Activated CD4-positive, alpha-beta T cell treated with anti-CD3 and anti-CD28 coated beads, Interleukin-2, amount 10 ng/mL, durations not matched to agents 24 days and 14 days (primary cell): Measurements from ENCODE around the gene PRR15. TPM values are rescaled to one million over a fixed set of nuclear protein-coding genes. Genes with fewer than 3 reads are reported as not detected.

Experiments
- DNase-seq: peaks from one replicate; pipeline ENCODE4 v3.0.0; 2022
- H3K27ac Mint-ChIP-seq: one replicate; pipeline ENCODE4 v1.8.0; 2022; ENCODE audit warnings: mild to moderate bottlenecking, mixed read lengths
- H3K27me3 Mint-ChIP-seq: one replicate; pipeline ENCODE4 v1.8.0; 2022; ENCODE audit warnings: mixed read lengths
- H3K36me3 Mint-ChIP-seq: one replicate; pipeline ENCODE4 v1.8.0; 2022; ENCODE audit warnings: low read depth, mild to moderate bottlenecking, mixed read lengths
- H3K4me1 Mint-ChIP-seq: one replicate; pipeline ENCODE4 v1.8.0; 2021; ENCODE audit warnings: mixed read lengths
- H3K4me3 Mint-ChIP-seq: one replicate; pipeline ENCODE4 v1.8.0; 2022; ENCODE audit warnings: mild to moderate bottlenecking, moderate library complexity, mixed read lengths
- H3K9me3 Mint-ChIP-seq: one replicate; pipeline ENCODE4 v1.8.0; 2021; ENCODE audit warnings: mixed read lengths
- intact Hi-C: fragments of 100-400 bp; cut with micrococcal nuclease; formaldehyde crosslinking; loops from one replicate; pipeline ENCODE4 v1.15.1; 2023
- total RNA-seq: library from RNA; stranded (reverse); gene quantifications from 2 replicates; pipeline ENCODE4 v1.2.3, GENCODE V29; 2022

PRR15 gene
- total RNA-seq, 1 donor from 2014 or later = not detected

DNA sequence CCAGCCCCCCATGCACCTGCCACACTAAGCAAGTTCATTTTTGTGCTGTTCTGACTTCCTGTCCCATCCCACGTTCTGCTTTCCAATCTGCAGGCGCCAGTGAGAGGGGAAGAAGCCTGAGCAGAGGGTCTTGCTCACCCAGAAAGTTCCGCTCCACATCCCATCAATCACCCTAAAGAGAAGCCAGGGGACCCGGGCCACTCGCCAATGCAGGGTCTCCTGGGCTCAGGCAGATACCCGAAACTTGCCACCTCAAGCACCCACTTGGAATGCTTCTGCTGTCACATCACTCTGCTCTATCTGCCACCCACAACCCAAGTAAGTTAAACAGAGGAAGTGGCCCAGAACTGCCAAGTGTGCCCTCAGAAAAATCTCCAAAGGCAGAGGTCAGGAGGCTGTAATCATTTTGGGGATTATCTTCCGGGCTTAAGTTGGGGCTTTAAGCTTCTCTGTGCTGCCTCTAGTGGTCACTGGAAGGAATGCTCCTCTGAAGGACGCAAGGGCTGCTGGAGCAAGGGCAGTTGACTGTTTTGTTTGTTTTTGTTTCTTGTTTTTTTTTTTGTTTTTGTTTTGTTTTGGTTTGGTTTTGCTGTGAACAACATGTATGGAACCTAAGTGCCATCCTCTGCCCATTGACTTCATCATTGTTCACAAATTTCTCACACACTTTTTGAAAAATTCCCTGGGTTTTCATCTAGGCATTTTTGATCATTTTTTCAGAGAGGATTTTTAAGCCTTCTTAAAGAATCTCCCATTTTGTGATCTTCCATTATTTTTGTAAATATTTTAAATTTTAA is 25.5 kb downstream of the PRR15 start:
- no peaks in the 10 kb centered on the region for H3K27me3 Mint-ChIP-seq
- intact Hi-C loops = no loop called here
- no peaks in the 10 kb centered on the region for H3K9me3 Mint-ChIP-seq
- DNase-seq = peak; percentile 77
- H3K4me3 Mint-ChIP-seq = no peak overlapping the region
- peaks cover 4% of the 10 kb centered on the region for H3K4me1 Mint-ChIP-seq
- no peaks in the 10 kb centered on the region for H3K36me3 Mint-ChIP-seq
- no peak overlapping the region for H3K27ac Mint-ChIP-seq

DNA sequence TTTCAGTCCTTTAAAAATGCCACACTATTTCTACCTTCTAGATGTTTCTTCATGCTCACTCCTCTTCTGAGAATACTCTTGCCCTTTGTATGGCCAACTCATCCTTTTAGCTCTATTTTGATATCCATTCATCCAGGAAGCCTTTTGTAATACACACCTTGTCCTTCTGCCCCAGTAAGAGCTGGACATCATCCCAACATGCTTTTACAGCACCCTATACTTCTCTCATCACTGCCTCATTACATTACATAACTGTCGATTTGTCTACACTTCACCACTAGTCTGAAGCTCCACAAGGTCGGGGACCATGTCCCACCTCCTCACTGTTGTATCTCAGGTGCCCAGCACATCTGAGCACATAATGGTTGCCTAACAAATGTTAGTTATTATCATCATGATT is 29.2 kb downstream of the PRR15 start:
- Mint-ChIP-seq H3K9me3 (no peaks in the 10 kb centered on the region), H3K36me3 (no peaks in the 10 kb centered on the region), H3K27ac (no peak overlapping the region), H3K27me3 (no peaks in the 10 kb centered on the region), H3K4me1 (peaks cover 4% of the 10 kb centered on the region), H3K4me3 (no peak overlapping the region)
- intact Hi-C loops = no loop called here
- DNase-seq = peak; percentile 17

GRCh38 chr7:29593459-29593858 is 29.8 kb downstream of the PRR15 start:
- intact Hi-C loops = no loop called here

GRCh38 chr7:29596593-29597178 is 33.1 kb downstream of the PRR15 start:
- H3K9me3 Mint-ChIP-seq = no peaks in the 10 kb centered on the region
- H3K27ac Mint-ChIP-seq = no peak overlapping the region
- DNase-seq = peak; percentile 26
- no peaks in the 10 kb centered on the region for H3K27me3 Mint-ChIP-seq
- H3K36me3 Mint-ChIP-seq = no peaks in the 10 kb centered on the region
- no peaks in the 10 kb centered on the region for H3K4me1 Mint-ChIP-seq
- intact Hi-C loops = no loop called here
- H3K4me3 Mint-ChIP-seq = no peak overlapping the region

More at GRCh38 chr7:29593459-29593858, 29.8 kb downstream of the PRR15 start:
- Mint-ChIP-seq H3K36me3 (no peaks in the 10 kb centered on the region), H3K4me1 (peaks cover 4% of the 10 kb centered on the region), H3K9me3 (no peaks in the 10 kb centered on the region), H3K27ac (no peak overlapping the region), H3K27me3 (no peaks in the 10 kb centered on the region), H3K4me3 (no peak overlapping the region)
- no peak for DNase-seq

DNA sequence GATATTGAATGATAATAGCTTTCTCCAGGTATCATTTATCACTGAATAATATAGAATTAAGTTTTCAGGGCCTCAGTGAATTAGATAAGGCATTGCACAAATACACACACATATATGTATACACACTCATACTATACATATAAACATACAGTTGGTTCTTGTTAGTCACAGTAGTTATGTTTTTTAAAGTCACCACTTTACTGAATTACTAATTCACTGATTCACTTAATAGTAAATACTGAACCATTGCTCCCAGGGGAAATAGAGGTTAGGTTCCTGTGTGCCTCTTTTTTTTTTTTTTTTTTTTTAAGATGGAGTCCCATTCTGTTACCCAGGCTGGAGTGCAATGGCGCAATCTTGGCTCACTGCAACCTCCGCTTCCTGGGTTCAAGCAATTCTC is 33.6 kb downstream of the PRR15 start:
- intact Hi-C loops = no loop called here

DNA sequence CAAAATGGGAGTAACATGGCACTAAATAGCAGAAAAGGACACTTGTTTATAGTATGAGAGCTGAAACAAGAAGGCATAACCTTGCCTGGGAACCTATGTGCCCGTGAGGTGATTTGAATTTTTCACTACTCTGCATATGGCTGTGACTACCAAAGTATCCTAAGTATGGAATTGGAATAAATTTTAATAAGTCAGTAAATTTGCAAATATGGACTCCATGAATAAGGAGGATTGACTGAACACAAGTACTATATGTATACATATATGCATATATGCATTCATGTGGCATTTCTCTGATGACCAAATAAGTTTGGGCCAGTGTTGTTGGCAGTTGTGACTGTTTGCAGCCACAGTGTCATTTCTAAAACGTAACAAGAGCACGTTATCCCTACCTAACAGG is 34.5 kb downstream of the PRR15 start:
- intact Hi-C loops = no loop called here
- H3K4me1 Mint-ChIP-seq = no peaks in the 10 kb centered on the region
- no peaks in the 10 kb centered on the region for H3K9me3 Mint-ChIP-seq
- H3K27me3 Mint-ChIP-seq = no peaks in the 10 kb centered on the region
- H3K27ac Mint-ChIP-seq = no peak overlapping the region
- H3K4me3 Mint-ChIP-seq = no peak overlapping the region
- DNase-seq = peak; percentile 22
- no peaks in the 10 kb centered on the region for H3K36me3 Mint-ChIP-seq

More for the DNA sequence above, 33.6 kb downstream of the PRR15 start:
- Mint-ChIP-seq H3K9me3 (no peaks in the 10 kb centered on the region), H3K4me1 (no peaks in the 10 kb centered on the region), H3K36me3 (no peaks in the 10 kb centered on the region), H3K27ac (no peak overlapping the region), H3K4me3 (no peak overlapping the region), H3K27me3 (no peaks in the 10 kb centered on the region)
- DNase-seq = no peak

GRCh38 chr7:29598613-29599012 is 35.0 kb downstream of the PRR15 start:
- Mint-ChIP-seq H3K4me1 (no peaks in the 10 kb centered on the region), H3K9me3 (no peaks in the 10 kb centered on the region), H3K4me3 (no peak overlapping the region), H3K27me3 (no peaks in the 10 kb centered on the region), H3K36me3 (no peaks in the 10 kb centered on the region), H3K27ac (no peak overlapping the region)
- DNase-seq = peak; percentile 23
- intact Hi-C loops = no loop called here

GRCh38 chr7:29599026-29599425 is 35.4 kb downstream of the PRR15 start:
- Mint-ChIP-seq H3K4me1 (no peaks in the 10 kb centered on the region), H3K4me3 (no peak overlapping the region), H3K27ac (no peak overlapping the region), H3K36me3 (no peaks in the 10 kb centered on the region), H3K9me3 (no peaks in the 10 kb centered on the region), H3K27me3 (no peaks in the 10 kb centered on the region)
- DNase-seq = peak; percentile 24
- intact Hi-C loops = no loop called here

GRCh38 chr7:29600661-29601060 is 37.0 kb downstream of the PRR15 start:
- intact Hi-C loops = no loop called here
- Mint-ChIP-seq H3K27me3 (no peaks in the 10 kb centered on the region), H3K36me3 (no peaks in the 10 kb centered on the region)

DNA sequence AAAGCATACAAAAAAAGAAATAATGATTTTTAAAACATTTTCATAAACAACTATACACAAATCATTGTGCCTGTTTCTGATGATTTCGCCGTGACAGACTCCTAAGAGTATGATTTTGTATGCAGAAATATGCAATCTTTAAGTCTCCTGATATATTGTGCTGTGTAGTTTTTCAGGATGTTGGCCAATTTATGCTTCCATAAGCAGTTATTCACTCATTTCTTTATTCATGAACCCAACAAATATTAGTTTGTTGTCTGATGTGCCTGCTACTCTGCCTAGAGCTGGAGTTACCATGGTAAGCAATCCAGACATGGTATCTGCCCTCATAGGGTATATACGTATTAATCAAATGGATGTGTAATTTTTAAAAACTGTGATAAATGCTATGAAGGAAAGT is 40.4 kb downstream of the PRR15 start:
- DNase-seq = no peak
- Mint-ChIP-seq H3K4me3 (no peak overlapping the region), H3K27me3 (no peaks in the 10 kb centered on the region), H3K27ac (no peak overlapping the region), H3K36me3 (no peaks in the 10 kb centered on the region), H3K9me3 (no peaks in the 10 kb centered on the region), H3K4me1 (no peaks in the 10 kb centered on the region)
- intact Hi-C loops = no loop called here

More at GRCh38 chr7:29600661-29601060, 37.0 kb downstream of the PRR15 start:
- peak; percentile 30 for DNase-seq
- no peak overlapping the region for H3K27ac Mint-ChIP-seq
- H3K9me3 Mint-ChIP-seq = no peaks in the 10 kb centered on the region
- no peak overlapping the region for H3K4me3 Mint-ChIP-seq
- no peaks in the 10 kb centered on the region for H3K4me1 Mint-ChIP-seq

GRCh38 chr7:29604702-29605101 is 41.1 kb downstream of the PRR15 start:
- H3K9me3 Mint-ChIP-seq = no peaks in the 10 kb centered on the region
- H3K4me1 Mint-ChIP-seq = no peaks in the 10 kb centered on the region
- no peak overlapping the region for H3K27ac Mint-ChIP-seq
- H3K27me3 Mint-ChIP-seq = no peaks in the 10 kb centered on the region
- intact Hi-C loops = no loop called here
- DNase-seq = no peak
- H3K4me3 Mint-ChIP-seq = no peak overlapping the region
- no peaks in the 10 kb centered on the region for H3K36me3 Mint-ChIP-seq

DNA sequence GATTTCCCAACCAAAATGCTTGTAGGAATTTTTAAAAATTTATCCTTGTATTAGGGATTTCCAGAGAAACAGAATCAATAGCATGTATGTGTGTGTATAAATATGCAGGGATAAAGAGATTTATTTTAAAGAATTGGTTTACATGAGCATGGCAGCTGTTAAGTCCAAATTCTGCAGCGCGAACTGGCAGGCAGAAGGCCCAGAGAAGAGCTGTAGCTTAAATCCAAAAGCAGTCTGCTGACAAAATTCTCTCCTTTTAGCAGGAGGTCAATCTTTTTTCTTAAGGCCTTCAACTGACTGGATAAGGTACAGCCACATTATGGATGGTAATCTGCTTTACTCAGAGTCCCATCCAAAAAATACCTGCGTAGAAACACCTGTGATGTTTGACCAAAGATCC is 42.0 kb downstream of the PRR15 start:
- intact Hi-C loops = no loop called here
- no peaks in the 10 kb centered on the region for H3K36me3 Mint-ChIP-seq
- H3K9me3 Mint-ChIP-seq = no peaks in the 10 kb centered on the region
- H3K27ac Mint-ChIP-seq = no peak overlapping the region
- no peaks in the 10 kb centered on the region for H3K27me3 Mint-ChIP-seq
- H3K4me1 Mint-ChIP-seq = no peaks in the 10 kb centered on the region
- no peak overlapping the region for H3K4me3 Mint-ChIP-seq
- no peak for DNase-seq

DNA sequence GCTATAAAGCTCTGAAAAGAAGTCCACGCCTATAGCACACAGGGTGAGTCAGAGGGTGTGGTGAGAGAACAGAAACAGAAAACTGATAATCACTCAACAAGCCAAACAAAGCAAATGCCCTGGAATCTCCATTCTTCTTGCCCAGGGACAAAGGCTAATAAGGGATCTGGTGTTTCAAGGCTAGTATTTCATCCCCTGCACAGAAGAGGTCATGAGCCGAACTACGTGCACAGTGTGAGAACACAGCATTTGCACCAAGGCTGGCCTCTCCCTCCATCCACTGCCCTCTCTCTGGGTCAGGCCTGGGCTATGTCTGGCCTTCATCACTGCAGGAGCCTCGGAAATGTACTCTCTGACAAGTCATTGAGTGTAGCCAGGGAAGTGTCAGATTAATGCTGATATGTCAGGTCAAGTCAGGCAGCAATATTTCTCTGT is 42.7 kb downstream of the PRR15 start:
- Mint-ChIP-seq H3K27me3 (no peaks in the 10 kb centered on the region), H3K4me3 (no peak overlapping the region), H3K27ac (no peak overlapping the region), H3K4me1 (no peaks in the 10 kb centered on the region), H3K9me3 (no peaks in the 10 kb centered on the region), H3K36me3 (no peaks in the 10 kb centered on the region)
- intact Hi-C loops = no loop called here
- DNase-seq = peak; percentile 27

- Mint-ChIP-seq H3K4me3 (no peak overlapping the region), H3K27ac (no peak overlapping the region), H3K36me3 (no peaks in the 10 kb centered on the region), H3K27me3 (no peaks in the 10 kb centered on the region), H3K4me1 (no peaks in the 10 kb centered on the region), H3K9me3 (no peaks in the 10 kb centered on the region)
- peak; percentile 26 for DNase-seq
- intact Hi-C loops = no loop called here
These were observed 43.2 kb downstream of the PRR15 start for GRCh38 chr7:29606830-29607229.
